ENCODE measurements around the gene MACROD2.

- TF ChIP-seq CTCF (IDR thresholded peaks at IDR 0.05) (no peak), POLR2A (IDR thresholded peaks at IDR 0.05) (no peak)
Measured at GRCh38 chr20:15012566-15012965, 1017.2 kb downstream of the MACROD2 start.
